ENCODE results near the gene RPL6.

The RPL6 gene

GRCh38 chr12:112381406-112381882 lies 28.0 kb downstream of the RPL6 start:
- H3K4me2 ChIP-seq, result peak overlapping the region; percentile 44; the same call in 1 of the 2 replicates
- peaks cover 49% of the 10 kb centered on the region for H3K79me2 ChIP-seq (ENCODE audit: insufficient read depth, low read depth)
- peak overlapping the region; percentile 45 for H3K4me3 ChIP-seq (IDR thresholded peaks at IDR 0.05; ENCODE audit: insufficient read depth, low read depth, low read length)
- H2AFZ ChIP-seq (ENCODE audit: low read depth), result peak overlapping the region; percentile 87
- H3K27ac ChIP-seq, result peak overlapping the region; percentile 80
- H4K20me1 ChIP-seq (ENCODE audit: insufficient read depth), result no peaks in the 10 kb centered on the region
- no peaks in the 10 kb centered on the region for H3K27me3 ChIP-seq (ENCODE audit: insufficient read depth, low read depth)
- peaks cover 19% of the 10 kb centered on the region for H3K4me1 ChIP-seq (ENCODE audit: low read depth, poor library complexity, severe bottlenecking)
- no peaks in the 10 kb centered on the region for H3K36me3 ChIP-seq (ENCODE audit: insufficient read depth)
- H3K9ac ChIP-seq, result peak overlapping the region; percentile 68
- no peak for TF ChIP-seq CTCF (conservative IDR thresholded peaks at IDR 0.05; ENCODE audit: low read depth, low read length)

GRCh38 chr12:112380663-112381405 lies 28.6 kb downstream of the RPL6 start:
- Histone ChIP-seq H3K4me2 (peak overlapping the region; percentile 44), H3K9ac (peak overlapping the region; percentile 68), H3K36me3 (ENCODE audit: insufficient read depth) (no peaks in the 10 kb centered on the region), H3K4me1 (ENCODE audit: low read depth, poor library complexity, severe bottlenecking) (peaks cover 16% of the 10 kb centered on the region), H3K79me2 (ENCODE audit: insufficient read depth, low read depth) (peaks cover 55% of the 10 kb centered on the region), H2AFZ (ENCODE audit: low read depth) (peak overlapping the region; percentile 87; the same call in 1 of the 2 replicates), H3K4me3 (IDR thresholded peaks at IDR 0.05; ENCODE audit: insufficient read depth, low read depth, low read length) (peak overlapping the region; percentile 45), H4K20me1 (ENCODE audit: insufficient read depth) (no peaks in the 10 kb centered on the region), H3K27me3 (ENCODE audit: insufficient read depth, low read depth) (no peaks in the 10 kb centered on the region), H3K27ac (peak overlapping the region; percentile 80)
- no peak for TF ChIP-seq CTCF (conservative IDR thresholded peaks at IDR 0.05; ENCODE audit: low read depth, low read length)

GRCh38 chr12:112375105-112375504 lies 34.3 kb downstream of the RPL6 start:
- Histone ChIP-seq H3K4me3 (IDR thresholded peaks at IDR 0.05; ENCODE audit: insufficient read depth, low read depth, low read length) (no peak overlapping the region), H3K4me2 (no peak overlapping the region), H3K36me3 (ENCODE audit: insufficient read depth) (no peaks in the 10 kb centered on the region), H3K79me2 (ENCODE audit: insufficient read depth, low read depth) (peaks cover 91% of the 10 kb centered on the region), H3K4me1 (ENCODE audit: low read depth, poor library complexity, severe bottlenecking) (peaks cover 21% of the 10 kb centered on the region), H3K27ac (no peak overlapping the region), H3K9ac (no peak overlapping the region), H4K20me1 (ENCODE audit: insufficient read depth) (no peaks in the 10 kb centered on the region), H3K27me3 (ENCODE audit: insufficient read depth, low read depth) (no peaks in the 10 kb centered on the region), H2AFZ (ENCODE audit: low read depth) (no peak overlapping the region)
- TF ChIP-seq CTCF (conservative IDR thresholded peaks at IDR 0.05; ENCODE audit: low read depth, low read length), result no peak

GRCh38 chr12:112374166-112374740 lies 35.2 kb downstream of the RPL6 start:
- Histone ChIP-seq H3K27ac (no peak overlapping the region), H2AFZ (ENCODE audit: low read depth) (no peak overlapping the region), H3K4me1 (ENCODE audit: low read depth, poor library complexity, severe bottlenecking) (peaks cover 21% of the 10 kb centered on the region), H3K27me3 (ENCODE audit: insufficient read depth, low read depth) (no peaks in the 10 kb centered on the region), H4K20me1 (ENCODE audit: insufficient read depth) (no peaks in the 10 kb centered on the region), H3K79me2 (ENCODE audit: insufficient read depth, low read depth) (peaks cover 92% of the 10 kb centered on the region), H3K9ac (no peak overlapping the region), H3K4me2 (no peak overlapping the region), H3K36me3 (ENCODE audit: insufficient read depth) (no peaks in the 10 kb centered on the region), H3K4me3 (IDR thresholded peaks at IDR 0.05; ENCODE audit: insufficient read depth, low read depth, low read length) (no peak overlapping the region)
- no peak for TF ChIP-seq CTCF (conservative IDR thresholded peaks at IDR 0.05; ENCODE audit: low read depth, low read length)
